GM21526 (cell line): Measurements from ENCODE around the gene CACTIN.
"Not testable (repeated sequence)": the region's sequence is repeated elsewhere in the genome, so short reads cannot be mapped to it uniquely, and the experiment has no call there.

Experiments used
- ATAC-seq: cut with Tn5 transposase; IDR thresholded peaks from one replicate; pipeline ENCODE4 v1.9.1; 2021; ENCODE audit warnings: moderate library complexity; ENCODE audit not compliant: unreplicated experiment, low FRiP score

Gene CACTIN

DNA sequence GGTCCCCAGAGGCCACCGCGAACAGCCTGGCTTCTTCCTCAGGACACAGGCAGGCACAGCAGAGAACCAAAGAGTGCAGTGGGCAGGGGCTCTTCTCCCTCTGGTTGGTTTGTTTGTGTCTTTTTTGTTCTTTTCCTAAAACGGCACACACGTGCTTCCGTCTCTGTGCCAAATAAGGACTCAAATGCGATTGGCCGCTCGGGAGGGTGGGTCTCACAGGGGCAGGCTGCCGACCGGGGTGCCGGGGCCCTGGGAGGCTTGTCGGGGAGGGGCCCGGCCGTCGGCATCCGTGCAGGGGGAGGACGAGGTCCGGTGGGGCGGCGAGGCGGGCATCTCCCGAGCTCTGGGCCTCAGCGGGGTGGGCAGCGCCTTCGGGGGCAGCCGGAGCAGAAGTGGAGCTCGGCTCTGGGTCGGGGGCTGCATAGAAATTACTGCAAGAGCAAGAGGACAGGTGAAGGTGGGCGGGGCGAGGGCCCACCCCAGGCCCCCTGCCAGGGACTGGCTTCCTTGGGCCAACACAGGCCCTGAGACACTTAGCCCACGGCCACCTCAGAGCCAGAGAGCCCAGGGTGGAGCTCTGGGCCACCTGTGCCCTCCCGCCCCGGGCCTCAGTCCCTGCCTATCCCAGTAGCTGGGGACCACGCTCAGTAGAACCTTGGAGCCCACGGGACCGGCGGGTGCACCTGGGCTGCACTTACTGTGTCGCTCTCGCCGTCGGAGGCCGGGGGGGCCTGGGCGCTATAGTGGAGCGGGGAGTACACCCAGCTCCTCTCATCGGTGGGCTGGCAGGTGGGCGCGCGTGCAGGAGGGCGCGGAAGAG lies 6.4 kb upstream of the CACTIN start:
- no peak for ATAC-seq

DNA sequence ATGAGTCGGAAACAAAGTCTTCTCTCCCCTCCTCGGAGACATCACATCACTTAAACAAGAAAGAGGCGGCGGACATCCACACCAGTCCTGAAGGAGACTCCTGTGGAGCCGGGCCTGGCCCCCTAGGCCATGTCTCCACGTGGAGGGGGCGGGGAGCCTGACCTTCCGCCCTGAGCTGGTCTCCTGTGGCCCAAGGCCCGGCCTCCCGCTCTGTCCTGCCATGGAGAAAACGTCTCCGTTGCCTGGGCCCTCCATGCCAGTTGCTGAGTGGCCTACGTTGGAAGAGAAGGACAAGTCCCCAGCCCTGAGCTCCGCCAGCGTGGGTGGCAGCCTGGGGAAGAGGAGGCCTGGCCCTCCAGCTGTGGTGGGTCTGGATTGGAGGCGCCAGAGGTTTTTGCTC lies 5.5 kb upstream of the CACTIN start:
- ATAC-seq = no peak

DNA sequence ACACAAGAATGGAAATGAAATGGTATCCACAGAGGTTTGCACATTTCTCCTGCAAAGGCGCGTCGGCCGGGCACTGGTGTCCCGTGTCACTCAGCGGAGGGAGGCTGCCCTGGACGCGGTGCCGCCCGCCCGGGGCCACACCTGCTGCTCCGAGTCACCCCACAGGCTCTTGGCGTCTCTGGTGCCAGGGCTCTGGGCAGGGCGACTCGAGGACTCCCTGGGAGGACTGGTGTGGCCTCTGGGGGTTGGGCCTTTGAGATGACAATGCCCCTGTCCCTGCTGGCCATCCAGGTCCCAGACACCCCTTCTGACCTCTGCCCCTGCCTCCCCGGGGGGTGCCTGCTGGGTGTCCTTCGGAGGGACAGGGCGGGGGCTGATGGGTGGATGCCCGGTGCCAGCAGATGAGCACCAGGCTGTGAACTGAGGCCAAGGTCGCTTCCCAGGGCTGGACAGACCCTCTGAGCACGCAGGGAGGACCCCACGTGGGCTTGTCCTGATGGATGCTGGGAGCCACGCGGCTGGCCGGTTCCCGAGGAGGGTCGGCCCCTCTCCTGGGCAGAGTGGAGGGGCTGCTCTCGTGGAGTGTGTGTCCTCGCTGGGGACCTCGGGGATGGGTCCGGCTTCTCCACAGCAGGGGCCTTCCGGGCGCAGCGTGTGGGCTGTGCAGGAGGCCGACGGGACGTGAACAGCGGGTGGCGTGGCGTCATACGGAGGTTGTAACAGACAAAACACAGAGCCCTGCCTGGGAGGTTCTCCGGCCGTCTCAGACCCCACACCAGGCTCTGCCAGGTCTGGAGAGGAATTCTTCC lies 4.7 kb upstream of the CACTIN start:
- no peak for ATAC-seq

DNA sequence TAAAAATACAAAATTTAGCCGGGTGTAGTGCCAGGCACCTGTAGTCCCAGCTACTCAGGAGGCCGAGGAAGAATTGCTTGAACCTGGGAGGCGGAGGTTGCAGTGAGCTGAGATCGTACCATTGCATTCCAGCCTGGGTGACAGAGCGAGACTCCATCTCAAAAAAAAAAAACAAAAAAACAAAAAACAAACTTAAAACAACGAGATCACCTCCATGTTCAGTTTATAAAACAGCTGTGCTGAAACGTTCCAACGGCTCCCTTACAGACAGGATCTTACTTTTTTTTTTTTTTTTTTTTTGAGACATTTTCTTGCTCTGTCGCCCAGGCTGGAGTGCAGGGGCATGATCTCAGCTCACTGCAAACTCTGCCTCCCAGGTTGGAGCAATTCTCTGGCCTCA lies 2.2 kb upstream of the CACTIN start:
- ATAC-seq = not testable (repeated sequence)

DNA sequence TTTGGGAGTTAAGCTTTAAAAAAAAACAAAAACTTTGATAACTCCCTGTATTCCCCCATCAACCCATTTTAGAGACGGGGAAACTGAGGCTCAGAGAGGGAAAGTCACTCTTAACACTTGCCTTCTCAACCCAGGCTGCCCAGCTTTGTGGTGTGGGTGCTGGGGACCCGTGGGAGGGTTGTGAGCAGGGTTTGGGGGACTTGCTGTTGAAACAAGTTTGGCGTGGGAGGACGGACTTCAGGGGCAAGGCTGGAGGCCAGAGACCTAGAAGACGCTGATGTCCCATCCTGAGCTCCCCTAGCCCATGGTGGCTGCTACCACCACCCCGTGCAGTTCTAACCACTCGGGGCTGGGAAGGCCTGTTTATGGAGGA lies 747 bp upstream of the CACTIN start:
- no peak for ATAC-seq

DNA sequence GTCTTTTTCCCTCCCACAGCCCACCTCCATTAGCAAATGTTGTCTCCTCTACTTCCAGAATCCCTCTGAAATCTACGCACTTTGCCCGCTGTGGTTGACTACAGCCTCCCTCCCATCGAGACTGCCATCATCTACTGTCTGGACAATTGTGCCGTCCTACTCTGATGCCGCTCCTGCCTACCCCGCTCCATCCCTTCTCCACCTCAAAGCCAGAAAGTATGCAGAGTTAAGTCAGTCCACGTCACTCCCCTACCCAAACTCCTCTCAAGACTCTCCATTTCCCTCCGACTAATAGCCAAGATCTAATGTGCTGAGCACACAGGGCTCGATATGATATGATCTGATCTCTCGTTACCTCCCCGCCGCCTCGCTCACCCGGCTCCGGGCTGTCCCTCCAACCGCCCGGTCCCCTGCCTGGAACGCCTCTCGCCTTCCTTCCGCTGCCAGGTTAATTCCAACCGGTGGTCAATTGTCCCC lies 556 bp downstream of the CACTIN start:
- ATAC-seq = no peak

DNA sequence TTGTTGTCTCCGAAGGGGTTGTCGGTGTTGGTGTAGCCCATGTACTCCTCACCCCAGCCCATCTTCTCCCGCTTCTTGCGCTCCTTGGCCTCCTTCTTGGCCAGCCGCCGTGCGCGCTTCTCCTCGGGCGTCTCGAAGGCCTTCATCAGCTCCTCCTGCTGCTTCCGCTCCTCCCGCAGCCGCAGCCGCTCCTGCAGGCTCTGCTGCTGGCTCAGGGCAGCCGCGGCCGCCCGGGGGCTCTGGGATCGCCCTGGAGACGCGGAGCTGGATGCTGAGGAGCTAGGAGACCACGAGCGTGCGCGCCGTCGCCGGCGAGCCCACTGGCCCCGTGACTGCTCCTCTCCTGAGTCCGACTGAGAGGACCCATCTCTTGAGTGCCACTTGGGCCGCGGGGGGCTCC lies 2.9 kb downstream of the CACTIN start:
- no peak for ATAC-seq

DNA sequence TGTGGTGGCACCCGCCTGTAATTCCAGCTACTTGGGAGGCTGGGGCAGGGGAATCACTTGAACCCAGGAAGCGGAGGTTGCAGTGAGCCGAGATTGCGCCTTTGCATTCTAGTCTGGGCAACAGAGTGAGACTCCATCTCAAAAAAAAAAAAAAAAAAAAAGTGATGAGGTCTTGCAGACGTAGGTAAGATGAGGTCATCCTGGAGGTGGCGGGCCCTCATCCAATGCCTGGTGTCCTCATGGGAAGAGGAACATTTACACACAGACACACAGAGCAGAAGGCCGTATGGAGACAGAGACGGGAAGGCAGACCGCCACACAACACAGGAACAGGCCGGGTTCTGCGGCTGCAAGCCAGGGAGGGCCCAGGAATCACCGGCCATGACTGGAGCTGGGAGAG lies 4.4 kb downstream of the CACTIN start:
- no peak for ATAC-seq

DNA sequence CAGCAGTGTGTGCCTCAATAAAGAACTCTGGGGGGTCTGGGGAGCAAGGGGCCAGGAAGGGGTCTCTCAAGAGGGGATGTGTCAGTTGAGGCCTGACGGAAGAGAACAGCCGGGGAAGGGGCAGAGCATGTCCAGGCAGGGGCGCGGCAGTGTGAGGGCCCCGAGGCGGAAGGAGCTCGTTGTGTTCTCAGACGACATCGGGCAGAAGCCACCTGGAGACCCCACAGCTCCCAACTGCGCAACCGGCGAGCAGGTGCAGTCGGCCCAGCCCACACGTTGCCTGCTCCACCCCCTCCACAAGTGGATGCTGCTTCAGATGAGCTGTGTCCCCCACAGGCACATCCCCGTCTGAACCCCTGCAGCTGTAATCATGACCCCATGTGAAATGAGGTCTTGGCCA lies 4.9 kb downstream of the CACTIN start:
- ATAC-seq = no peak

DNA sequence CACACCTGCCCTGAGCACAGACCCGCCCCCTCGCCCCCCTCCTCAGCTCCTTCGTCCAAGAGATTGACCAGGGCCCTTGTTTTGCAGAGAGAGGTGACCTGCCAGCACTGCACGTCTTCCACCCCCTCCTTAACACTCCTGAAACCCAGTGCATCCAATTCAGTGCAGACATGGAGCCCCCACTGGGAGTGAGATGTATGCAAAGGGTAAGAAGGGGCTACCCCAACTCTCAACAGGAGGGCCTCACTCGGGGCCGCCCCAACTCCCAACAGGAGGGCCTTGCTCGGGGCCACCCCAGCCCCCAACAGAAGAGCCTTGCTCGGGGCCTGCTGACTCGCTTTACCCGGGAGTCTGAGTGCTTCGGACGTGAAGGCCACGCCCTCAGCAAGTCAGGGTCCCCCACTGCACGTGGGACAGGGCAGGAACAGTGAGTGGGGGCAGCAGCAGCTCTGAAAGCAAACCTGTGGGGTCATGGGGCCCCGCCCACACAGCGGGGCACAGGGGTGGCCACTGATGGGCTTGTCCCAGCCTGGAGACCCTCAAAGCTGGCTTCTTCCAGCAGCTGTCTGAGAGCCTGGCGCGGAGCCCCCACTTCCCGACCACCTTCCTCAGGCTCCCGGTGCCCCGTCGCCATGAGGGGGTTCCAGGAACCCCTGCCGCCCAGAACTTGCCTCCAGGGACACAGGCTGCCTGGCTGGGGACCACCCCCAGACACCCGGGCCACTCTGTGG lies 5.6 kb downstream of the CACTIN start:
- ATAC-seq = no peak

DNA sequence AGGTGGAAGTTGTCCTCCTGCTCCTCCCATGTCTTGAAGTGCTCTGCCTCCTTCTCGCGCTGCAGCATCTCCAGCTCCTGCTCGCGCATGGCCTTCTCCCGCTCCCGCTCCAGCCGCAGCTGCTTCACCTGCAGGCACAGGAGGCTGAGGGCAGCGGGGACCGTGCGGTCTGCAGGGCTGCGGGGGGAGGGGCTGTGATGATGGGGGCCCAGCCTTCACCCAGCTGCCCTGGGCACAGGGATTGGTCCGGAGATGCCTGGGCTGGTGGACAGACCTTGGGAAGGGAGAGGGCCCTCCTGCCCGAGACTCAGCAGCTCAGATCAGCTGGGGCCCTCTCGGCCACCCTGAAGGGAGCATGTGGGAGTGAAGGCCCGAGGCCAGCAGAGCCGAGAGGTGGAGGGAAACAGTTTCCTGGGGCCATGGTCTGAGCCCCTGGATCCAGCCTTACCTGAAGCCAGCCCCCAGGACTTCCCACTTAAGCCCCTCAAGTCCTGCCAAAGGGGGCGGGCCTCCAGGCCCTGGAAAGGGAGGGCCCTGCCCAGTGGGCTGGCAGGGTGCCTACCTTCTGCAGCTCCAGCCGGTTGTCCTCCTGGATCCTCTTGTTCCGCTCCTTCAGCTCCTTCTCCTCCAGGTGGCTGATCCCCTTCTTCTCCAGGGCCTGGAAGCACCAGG lies 6.3 kb downstream of the CACTIN start:
- no peak for ATAC-seq

DNA sequence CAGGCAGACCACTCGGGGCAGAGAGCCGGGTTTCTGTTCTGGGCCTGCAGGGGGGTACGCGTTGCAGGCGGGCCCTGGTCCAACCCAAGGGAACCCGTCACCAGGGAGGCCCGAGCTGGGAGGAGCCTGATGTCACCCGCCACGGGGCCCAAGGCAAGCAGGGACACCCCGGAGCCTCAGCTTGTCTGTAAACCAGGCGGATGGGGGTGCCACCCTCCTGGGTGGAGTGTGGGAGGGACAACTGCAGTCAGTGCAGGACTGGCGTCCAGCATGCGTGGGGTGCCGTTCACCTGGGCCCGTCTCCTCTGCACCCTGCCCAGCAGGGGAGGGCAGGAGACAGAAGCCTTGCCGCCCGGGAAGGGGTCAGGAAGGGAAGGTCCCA lies 7.0 kb downstream of the CACTIN start:
- ATAC-seq = no peak

DNA sequence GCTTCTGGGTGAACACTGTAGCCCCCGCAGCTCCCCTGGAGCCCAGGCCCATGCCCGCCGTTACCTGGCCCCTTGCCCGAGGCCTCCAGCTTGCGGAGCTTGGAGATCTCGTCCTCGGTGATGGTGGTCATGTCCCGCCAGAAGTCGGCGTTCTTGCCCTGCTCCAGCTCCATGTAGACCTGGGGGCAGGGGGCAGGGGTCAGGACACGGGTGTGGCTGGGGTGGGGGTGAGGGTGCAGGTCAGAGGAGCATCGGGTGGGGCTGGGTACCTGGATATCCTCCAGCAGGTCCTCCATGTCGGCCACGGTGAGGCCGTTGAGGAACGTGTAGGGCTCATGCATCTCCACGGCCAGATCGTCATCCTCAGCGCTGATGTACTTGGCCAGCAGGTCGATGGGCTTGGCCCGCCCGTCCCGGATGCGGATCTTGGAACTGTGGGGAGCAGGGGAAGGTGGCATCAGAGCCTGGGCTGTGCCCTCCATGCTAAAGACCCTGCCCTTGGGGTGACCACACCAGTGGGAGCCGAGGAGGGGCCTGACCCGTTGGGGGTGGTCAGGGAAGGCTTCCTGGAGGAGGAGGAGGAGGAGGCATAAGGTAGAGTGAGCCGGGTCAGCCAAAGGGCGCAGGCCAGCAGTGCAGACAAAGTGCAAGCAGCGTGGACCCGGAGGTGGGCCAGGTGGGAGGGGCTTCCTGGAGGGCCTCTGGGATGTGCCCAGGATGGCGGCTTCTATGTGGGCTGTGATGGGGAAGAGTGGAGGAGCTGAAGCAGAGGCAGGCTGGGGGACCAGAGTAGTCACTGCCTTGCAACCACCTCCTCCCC lies 7.6 kb downstream of the CACTIN start:
- ATAC-seq = no peak

DNA sequence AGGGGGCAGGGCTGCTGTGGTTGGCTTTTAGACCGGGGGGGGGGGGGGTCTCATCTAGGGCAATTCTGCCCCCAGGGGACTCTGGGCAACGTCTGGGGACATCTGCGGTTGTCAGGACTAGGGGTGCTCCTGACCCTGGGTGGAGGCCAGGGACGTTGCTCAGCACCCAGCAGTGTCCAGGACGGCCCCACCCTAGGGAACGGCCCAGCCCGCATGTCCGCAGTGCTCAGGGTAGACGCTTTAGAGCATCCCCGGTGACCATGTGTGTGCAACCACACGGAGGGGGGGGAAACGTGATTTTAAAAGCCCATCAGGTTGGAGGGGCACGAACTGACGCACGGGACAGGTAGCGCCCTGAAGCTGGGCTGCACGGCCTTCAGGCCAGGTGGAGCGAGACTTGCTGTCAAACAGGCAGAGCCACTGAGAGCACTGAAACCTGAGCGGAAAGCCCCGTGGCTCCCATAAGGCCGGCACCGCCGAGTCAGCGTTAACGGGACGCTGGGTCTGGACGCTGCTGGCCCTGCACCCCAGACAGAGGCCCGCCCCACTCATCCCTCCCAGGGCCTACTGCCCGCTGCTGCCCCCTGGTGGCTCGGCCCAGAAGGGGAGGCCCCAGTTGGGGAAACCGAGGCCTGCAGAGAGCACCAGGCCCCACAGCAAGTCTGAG lies 8.3 kb downstream of the CACTIN start:
- ATAC-seq = no peak

DNA sequence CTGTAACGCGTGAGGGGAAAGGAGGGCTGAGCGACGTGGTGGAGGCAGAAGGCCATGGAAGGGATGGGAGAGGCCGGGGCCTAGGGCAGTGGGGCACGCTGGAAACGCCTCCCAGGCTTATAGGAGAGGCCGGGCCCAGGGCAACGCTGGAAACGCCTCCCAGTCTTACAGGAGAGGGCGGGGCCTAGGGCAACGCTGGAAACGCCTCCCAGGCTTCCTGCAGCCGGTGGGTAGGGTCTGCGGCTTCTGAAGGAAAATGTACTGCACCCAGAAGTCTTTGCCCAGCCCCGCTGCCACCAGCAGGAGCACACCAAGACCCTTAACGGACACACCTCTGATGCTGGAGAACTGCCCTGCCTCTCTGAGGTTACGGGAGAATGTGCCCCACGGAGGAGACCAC lies 9.1 kb downstream of the CACTIN start:
- ATAC-seq = no peak

DNA sequence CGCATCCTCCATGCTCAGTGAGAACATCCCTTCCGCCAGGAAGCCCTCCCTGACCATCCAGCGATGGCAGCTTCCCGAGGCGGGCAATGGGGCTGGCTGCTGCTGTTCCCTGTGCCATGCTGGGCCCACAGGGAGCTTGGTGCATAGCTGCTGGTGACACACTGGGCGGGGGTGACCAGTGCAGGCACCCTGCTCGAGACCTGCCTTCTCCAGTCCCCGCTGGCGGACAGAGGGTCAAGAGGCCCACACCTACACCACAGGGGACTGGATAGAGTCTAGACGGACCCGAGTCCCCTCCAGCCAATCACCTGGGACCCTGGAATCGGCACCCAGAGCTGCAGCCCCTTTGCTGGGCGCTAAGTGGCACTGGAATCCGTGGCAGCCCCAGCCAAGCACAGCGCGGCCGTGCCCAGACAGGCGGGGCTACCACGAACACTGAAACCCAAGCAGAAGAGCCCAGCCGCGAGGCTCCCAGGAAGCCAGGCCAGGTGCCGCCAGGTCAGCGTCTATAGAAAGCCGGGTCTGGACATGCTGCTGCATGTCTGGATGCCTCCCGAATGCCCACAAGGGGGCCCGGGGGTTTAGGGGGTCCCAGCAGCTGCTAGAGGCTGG lies 11.0 kb downstream of the CACTIN start:
- ATAC-seq = no peak

DNA sequence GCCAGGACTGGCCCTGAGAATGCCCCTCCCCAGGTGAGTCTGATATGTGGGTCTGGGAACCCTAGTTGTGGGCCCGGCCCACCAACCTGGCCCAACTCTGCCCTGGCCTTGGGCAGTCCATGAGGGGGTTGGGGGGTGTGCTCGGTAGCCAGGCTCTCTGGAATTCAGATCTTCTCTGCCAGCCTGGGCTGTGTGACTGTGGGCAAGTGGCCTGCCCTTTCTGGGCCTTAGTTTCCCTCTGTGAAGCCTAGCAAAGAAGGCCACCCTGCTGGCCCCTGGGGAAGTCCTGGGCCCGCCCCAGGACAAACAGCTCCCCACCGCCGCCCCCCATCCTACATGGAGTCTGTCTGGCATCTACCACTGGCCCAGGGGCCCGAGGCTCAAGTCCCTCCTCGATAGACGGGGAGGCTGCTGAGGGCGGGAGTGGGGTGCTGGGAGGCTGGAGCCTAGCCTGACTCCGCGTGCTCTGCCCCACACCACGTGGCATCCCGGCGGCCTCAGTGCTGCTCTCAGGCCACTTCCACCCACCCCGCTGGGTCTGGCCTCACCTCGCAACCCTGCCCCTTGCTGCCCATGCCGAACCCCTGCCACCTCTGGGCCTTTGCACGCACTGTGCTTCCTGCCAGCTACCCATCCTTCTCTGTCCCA lies 11.6 kb downstream of the CACTIN start:
- ATAC-seq = no peak
